HL-60/S4 (cell line): ENCODE data around the gene CBLC.
"Not testable (repeated sequence)": the region's sequence is repeated elsewhere in the genome, so short reads cannot be mapped to it uniquely, and the experiment has no call there.

Source experiments
- in situ Hi-C: fragments of 300-500 bp; cut with MboI; formaldehyde crosslinking; loops from 2 replicates; pipeline ENCODE4 v1.14.3; 2022; ENCODE audit warnings: low sequenced_read_pairs

CBLC gene

GRCh38 chr19:44818466-44819031 lies 40.9 kb downstream of the CBLC start:
- in situ Hi-C loops: no loop called here

GRCh38 chr19:44819246-44819832 lies 41.6 kb downstream of the CBLC start:
- in situ Hi-C loops: no loop called here

- in situ Hi-C loops: no loop called here
Measured at GRCh38 chr19:44820648-44821609, 43.2 kb downstream of the CBLC start.

- in situ Hi-C loops: no loop called here
Measured at GRCh38 chr19:44822177-44822576, 44.5 kb downstream of the CBLC start.

GRCh38 chr19:44822670-44823372 lies 45.1 kb downstream of the CBLC start:
- in situ Hi-C loops: no loop called here

- in situ Hi-C loops: no loop called here
Measured at GRCh38 chr19:44823373-44823698, 45.6 kb downstream of the CBLC start.

GRCh38 chr19:44824761-44825160 lies 47.1 kb downstream of the CBLC start:
- in situ Hi-C loops: no loop called here

GRCh38 chr19:44832875-44833274 lies 55.2 kb downstream of the CBLC start:
- in situ Hi-C loops: not testable (repeated sequence)

GRCh38 chr19:44834399-44834798 lies 56.7 kb downstream of the CBLC start:
- in situ Hi-C loops: not testable (repeated sequence)

GRCh38 chr19:44839276-44839675 lies 61.6 kb downstream of the CBLC start:
- in situ Hi-C loops: no loop called here

GRCh38 chr19:44840811-44841210 lies 63.1 kb downstream of the CBLC start:
- in situ Hi-C loops: loop anchor here (10.0 kb wide), 1 partner anchor 146 kb away; the partner anchor contains the start of gene CEACAM16

- in situ Hi-C loops: loop anchor here (10.0 kb wide), 1 partner anchor 146 kb away; the partner anchor contains the start of gene CEACAM16
Measured at GRCh38 chr19:44841231-44841630, 63.5 kb downstream of the CBLC start.

- in situ Hi-C loops: loop anchor here (10.0 kb wide), 1 partner anchor 150 kb away; the partner anchor contains the start of gene CEACAM16
Measured at GRCh38 chr19:44845286-44845611, 67.6 kb downstream of the CBLC start.

- in situ Hi-C loops: loop anchor here (10.0 kb wide), 1 partner anchor 151 kb away; the partner anchor contains the start of gene CEACAM16
Measured at GRCh38 chr19:44845612-44846454, 68.1 kb downstream of the CBLC start, which contains the start of gene NECTIN2. NECTIN2 (plus strand) TSS chr19:44846297; CDS start chr19:44846526, 229 bp downstream.

- in situ Hi-C loops: loop anchor here (10.0 kb wide), 1 partner anchor 152 kb away; the partner anchor contains the start of gene CEACAM16
Measured at GRCh38 chr19:44846455-44847143, 68.9 kb downstream of the CBLC start.

GRCh38 chr19:44847144-44848035 lies 69.7 kb downstream of the CBLC start:
- in situ Hi-C loops: loop anchor here (10.0 kb wide), 1 partner anchor 153 kb away; the partner anchor contains the start of gene CEACAM16

- in situ Hi-C loops: loop anchor here (10.0 kb wide), 1 partner anchor 153 kb away; the partner anchor contains the start of gene CEACAM16
Measured at GRCh38 chr19:44848036-44848811, 70.5 kb downstream of the CBLC start.
